Fibroblast of skin of left quadriceps (primary cell): ENCODE measurements around the gene GPR153.
A peak's percentile ranks its signal among the peaks of the same experiment; 100 is the strongest.

Experiments
- DNase-seq, 2 experiments: peaks; one replicate each; pipeline ENCODE4 v3.0.0-alpha.2; 2013; ENCODE audit warnings: low read depth in 2 of 2

Gene GPR153

DNA sequence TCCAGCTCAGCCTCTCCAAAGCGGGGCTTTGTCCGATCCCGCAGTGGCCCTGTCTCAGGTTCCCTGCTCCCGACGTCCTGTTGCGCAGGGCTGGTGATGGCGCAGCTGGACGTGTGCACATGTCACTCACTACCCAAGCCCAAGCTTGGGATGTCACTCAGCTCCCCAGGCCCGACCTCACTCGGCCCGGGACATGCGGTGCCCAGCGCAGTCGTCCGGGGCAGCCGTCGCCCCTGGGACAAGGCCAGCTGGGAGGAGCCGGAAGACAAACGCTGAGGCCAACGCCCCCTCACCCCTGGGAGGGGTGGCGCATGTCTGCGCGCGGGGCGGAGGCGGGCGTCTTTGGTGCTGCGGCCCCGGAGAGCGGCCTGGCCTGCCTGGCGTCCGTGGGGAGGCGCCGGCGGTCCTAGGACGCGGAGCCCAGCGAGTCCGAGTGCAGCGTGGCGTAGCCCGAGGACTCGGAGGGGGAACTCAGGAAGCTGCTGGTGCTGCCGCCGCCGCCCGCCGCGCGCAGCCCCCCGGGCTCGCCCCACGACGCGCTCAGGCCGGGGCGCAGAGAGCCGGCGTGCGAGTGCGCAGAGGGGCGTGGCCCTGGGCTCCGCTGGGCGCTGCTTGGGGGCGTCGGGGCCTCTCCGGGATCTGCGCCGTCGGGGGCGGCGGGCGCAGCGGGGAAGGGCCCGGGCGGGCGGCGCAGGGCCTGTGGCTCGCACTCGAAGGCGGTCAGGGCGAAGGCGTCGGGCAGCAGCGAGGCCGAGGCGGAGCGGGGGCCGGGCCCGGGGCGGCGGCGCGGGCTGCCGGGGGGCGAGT lies 11.8 kb downstream of the GPR153 start:
- no peak for DNase-seq

DNA sequence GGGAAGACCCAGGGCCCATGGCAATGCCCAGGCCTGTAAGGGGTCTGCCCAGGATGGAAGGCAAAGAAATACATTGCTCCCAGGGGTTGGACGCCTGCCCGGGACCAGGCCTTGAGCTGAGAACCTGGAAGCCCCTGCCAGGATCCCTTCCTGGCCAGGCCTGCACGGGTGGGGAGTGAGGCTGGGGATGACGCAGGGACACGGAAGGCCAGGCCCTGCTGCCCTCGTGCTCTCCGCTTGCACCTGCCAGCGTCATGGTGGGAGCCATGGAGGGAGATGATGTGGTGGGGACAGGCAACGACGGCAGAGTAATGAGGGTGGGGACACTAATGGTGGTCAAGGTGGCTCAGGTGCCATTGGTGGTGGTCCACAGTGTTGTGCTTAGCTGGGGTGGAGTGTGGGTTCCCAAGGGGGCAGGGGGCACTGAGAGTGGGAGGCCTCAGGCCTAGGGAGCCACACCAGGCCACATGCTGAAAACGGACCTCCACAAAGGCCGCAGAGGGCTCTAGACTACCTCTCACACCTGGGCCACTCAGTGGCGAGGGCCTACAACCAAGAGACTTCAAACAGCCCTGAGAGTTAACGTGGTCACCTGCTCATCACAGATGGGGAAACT lies 12.6 kb downstream of the GPR153 start:
- no peak for DNase-seq

DNA sequence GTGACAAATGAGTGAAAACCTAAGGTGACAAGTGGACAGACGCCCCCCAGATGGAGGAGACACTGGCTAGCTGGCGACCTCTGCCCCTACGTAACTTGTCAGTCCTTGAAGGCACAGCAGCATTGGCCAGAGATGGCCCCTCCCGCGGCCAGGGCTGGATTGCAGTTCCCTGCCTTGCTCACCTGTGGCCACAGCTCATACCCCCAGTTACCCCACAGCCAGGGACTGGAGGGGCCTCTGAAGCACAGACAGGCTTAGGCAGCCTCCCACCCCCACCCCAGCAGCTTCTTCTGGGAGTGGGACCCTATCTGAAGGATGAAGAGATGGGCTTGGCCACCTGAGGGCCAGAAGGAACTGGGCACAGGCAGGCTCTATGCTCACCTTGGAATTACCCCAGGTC lies 13.2 kb downstream of the GPR153 start:
- no peak for DNase-seq

DNA sequence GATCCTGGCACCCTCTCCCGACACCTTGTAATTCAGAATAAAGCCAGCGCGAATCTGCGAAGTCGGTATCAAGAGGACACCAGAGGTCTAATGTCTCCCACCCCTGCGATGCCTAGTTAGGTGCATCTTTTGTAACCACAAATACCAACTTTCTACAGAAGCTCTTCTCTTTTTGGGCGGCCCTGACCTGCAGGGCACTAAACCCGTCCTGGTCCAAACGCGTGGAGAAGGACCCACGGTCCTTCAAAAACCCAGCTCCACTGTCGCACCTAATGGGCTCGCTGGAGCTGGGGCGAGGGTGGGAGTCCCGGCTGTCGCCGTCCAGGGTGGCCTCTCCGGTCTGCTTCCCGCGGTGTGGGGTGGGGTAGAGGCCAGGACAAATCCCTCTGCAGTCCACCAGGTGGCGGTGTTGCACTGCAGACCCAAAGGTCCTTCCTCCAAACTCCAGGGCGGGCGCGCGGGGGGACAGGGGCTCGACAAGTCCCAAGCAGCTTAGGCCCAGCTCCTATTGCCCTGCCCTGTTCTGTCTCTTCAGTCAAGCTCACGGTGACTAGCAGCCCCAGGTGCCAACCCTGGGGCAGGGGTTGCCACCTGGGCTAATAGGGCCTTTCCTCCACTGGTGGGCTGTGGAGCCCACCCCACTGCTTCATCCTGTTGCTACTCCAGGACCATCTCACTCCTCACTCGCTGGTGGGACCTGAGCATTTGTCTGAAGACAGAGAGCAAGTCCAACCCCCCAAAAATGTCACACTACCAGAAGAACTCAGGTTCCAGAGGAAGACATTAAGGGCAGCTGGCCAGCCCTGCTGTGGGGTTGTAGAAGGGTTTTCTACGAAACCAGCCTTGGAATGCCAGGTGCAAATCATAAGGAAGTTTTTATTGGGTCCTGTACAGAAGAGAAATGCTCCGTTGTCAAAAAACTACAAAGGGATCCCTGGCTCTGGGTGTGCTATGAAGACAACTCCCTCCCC lies 14.1 kb downstream of the GPR153 start:
- DNase-seq = peak in 1 of 2 experiments; percentile 23

DNA sequence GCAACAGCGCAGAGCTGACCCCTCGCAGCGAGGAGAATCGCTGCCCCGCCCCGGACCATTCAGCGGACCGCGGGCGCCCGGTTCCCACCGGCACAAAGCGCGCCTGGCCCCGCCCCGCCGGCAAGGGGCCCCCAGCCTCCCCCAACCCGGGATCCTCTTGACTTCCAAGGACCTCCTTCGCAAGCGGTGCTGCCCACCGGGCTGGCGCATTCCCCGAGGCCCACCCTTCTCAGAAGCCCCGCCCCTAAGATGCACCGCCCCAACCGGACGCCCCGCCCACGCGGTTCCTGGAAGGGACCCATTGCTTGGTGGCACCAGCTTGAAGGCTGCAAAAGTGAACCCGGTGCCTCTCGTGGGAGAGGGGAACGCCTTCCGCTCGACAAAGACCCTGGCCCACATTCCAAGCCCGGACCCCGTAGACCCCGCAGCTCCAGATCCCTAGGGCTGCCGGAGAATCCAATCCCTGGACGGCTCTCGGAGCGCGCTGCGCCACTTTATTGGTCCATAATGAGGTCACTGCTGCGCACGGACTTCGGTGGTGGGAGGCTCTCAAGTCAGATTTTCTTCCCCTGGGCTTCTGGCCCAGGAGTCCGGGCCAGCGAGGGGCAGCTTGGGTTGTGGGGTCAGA lies 14.9 kb downstream of the GPR153 start:
- no peak for DNase-seq

DNA sequence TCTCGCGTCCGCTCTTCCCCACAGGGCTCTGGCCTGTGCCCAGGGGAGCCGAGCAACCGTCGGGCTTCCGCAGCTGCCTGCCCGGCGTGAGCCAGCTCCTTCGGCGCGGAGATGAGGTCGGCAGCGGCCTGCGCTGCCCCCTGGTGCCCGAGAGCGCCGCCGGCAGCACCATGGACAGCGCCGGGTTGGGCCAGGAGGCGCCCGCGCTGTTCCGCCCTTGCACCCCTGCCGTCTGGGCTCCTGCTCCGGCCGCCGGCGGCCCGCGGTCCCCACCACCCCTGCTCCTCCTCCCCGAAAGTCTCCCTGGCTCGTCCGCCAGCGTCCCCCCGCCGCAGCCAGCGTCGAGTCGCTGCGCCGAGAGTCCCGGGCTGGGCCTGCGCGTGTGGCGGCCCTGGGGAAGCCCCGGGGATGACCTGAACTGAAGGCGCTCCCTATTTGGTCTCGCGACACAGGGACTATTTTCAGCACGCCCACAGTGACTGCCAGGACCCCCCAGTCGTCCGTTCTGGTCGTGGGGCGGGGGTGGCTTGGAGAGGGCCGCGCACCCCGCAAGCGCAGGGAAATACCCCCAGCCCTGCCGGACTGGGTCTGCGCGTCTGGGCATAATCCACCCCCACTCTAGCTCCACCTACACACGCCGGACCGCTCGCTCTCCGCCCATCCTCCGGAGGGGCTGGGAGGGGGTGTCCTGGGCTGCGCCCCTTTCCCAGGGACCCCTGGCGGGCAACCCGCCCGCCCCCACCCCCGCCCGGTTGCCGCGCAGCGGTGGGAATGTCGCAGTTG lies 15.6 kb downstream of the GPR153 start:
- peak; percentile 45 to 49 for DNase-seq

DNA sequence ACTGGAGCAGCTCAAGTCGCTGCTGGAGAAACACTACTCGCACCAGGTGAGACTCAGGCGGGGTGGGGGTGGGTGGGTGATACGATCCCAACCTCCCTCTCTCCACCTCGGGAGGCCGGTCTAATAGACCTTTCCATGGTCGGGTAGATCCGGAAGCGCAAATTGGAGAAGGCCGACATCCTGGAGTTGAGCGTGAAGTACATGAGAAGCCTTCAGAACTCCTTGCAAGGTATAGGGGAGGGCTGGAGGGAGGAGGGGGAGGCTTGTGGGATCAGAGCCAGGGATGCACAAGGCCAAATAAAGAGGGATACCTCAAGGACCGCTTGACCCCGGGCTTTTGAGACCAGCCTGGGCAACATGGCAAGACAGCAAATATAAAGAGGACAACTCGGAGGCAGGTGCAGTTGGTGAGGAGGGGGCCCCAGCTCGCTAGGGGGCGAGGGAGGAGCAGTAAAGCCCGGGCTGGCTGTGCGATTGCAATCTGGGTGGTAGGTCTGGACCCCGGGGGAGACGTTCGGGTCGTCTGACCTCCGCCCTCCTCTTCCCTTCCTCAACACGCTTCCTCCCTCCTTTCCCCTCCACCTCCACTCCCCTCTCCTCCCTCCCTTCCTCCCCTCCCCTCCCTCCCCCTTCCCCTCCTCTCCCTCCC lies 16.4 kb downstream of the GPR153 start:
- DNase-seq = no peak

DNA sequence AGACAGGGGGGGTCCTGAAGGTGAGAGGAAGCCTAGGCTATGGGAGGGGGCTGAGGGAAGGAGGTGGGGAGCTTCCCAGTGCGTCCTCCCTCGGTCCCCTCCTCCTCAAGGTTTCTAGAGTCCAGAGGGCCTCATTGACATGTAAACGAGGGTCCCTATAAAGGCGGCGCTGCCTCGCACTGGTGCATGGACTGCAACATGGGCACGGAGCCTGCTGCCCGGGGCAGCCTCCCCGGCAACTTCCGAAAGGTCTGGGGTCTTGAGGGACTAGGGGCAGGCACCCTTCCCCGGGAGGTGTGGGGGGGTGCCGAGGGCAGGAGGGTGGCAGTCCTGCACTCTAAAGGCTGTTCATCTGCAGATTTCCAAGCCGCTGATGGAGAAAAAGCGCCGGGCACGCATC lies 16.9 kb downstream of the GPR153 start, which contains the start of gene HES3:
Gene HES3, plus strand, starts transcription at position 187 of the 400 bp plus-strand sequence. Its CDS starts 187 bp downstream, at position 374.
- DNase-seq = no peak

DNA sequence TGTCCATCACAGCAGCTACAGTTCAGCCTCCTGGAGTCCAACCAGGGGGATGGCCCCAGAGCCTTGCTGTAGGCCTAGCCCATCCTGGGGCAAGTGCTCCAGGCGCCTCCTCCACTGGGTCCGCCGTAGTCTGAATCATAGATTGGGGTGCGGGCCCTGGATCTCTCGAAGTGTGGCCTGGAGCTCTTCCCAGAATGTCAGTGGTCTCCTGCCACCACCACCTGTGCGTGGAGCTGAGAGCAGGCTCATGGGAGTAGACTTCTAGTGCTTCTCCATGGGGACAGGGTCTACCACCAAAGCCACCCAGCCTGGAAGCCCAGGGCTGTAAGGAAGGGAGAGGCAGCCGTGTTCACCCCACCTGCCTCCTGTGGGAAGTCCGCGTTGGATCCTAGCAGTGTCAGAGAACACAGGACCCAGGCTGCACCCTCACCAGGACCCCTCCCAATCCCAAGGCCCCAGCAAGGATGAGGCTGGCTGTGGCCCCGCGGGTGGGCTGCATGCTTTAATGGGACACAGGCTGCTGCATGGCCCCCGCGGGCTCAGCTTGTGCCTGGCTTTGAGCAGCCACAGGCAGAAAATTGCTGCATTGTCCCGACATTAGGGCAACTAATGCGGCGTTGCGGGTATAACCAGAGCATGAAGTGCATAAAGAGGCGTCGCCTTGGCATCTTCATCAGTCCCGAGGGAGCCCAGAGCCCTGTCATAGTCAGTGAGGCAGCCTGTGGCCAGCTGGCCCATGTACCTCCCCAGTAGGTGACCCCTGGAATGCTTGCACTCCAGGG lies 17.7 kb downstream of the GPR153 start:
- no peak for DNase-seq

DNA sequence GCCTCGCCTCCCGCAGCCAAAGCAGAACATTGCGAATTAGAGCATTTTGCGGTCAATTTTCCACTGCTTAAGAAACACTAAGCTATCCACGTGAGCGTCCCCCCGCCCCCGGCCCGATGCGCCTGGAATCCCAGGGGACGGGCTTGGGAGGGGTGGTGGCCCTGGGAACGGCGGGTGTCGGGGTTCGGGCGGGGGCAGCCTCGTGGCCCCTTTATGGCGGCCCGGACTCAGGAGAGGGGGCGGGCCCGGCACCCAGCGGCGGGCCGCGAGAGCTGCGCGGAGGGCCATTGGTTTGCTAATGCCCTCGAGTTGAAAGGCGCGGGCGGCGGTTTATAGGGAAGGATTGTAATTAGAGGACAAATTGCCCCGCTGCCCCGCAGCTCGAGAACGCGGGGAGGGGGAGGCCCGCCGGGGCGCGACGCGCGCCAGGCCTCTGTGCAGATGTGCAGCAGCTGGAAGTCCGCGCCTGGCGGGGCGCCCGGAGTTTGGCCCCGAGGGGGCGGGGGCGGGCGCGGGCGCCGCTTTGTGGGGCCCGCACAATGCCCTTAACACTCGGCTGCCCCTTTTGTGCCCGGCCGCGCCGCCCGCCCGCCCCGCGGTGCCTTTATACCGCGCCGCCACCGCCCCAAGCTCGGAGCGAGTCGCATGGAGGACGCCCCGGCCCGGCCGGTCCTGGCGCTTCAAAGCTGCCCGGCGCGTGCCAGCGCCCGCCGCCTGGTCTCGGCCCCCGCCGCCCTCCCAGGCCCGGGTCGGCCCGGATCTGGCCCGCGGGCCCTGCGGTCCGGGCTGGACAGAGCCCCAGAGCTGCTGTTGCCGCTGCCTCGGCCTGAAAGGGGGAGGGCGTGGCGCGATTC lies 18.8 kb downstream of the GPR153 start:
- no peak for DNase-seq

DNA sequence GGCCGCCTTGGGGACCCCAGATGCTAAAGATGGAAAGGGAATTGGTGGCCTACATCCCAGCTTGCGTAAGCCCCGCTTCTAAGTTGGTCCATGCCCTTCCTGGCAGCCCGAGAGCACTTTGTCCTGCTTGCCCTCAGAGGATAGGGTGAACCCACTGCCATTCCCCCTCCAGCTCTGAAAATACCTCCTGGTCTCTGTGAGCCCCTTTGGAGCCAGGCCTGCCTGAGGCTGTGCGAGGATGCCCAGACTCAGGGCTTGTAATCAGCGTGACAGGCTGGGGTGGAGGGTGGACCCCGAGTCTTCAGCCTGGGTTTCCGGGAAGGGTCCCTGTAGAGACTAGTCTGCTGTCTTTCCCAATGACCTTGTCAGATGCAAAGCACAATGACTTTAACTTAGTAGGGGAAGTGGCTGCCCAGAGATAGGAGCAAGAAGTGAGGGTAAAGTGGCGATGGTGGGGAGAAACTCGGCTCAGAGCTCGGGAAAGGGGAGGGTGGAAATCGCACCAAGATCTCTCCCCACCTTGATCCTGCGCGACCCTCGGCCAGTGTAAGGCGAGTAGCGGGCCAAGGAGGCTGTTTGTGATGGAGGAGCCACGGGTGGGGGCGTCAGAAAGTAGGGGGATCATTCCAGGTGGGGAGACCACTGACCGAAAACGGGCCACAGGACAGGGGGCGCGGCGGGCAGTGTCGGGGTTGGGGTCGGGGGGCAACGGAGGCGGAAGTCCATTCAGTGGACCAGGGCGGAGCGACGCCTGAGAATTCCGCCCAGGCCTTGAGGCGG lies 19.6 kb downstream of the GPR153 start:
- no peak for DNase-seq

DNA sequence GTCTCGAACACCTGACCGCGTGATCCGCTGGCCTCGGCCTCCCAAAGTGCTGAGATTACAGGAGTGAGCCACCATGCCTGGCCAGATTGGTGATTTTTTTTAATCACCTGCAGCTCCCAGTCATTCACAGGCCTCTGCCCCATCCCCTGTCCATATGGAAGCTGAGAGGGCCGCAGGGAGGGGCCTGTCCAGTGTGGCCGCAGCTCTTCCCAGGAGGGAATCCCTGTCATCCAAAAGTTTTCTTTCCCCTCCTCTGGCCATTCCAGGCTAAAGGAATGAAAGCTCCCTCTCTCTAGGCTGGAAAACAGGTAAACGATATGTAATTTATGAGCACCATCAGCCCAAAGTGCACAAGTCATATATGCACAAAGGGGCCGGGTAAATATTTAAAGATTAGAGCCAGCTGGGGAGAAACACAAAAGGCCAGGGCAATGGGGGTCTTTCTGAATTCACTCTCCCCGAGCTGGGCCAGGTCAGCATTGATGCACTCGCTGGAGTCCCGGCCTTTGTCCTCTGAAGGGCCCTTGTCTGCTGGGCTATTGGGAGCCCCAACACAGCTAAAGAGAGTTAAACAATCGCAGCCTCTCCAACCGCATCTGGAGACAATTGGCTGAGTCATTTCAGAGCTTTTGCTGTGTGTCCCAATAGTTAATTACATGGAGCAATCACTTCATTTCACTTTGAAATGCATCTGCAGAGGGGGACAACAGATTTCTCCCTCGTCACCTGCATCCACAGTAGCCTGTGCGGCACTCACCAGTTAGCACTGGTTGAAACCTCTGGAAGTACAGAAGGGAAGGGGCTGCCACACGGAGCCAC lies 20.7 kb downstream of the GPR153 start:
- DNase-seq = peak; percentile 49 to 55

DNA sequence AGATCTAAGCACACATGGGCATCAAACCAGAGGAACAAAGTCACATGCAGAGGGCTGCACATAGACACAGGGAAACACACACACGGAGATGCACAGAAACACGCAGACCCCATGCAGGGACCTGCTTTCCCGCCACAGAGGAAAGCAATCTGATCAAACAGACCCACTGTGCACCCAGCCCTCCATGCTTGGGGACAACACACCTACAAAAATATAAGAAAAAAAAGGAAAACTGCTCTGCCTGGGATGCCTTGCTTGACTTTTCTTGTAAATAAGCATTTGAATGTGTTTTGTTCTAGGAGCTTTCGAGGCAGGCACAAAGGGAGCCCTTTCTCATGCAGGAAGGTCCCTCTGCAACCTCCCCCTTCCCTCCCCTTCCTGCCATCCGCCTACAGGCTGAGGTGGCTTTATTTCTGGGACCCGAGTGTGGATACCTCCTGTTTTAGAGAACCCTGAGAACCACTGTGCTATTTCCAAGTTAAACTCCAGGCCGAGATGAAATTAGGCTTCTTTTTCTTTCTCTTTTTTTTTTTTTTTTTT lies 21.6 kb downstream of the GPR153 start:
- no peak for DNase-seq

DNA sequence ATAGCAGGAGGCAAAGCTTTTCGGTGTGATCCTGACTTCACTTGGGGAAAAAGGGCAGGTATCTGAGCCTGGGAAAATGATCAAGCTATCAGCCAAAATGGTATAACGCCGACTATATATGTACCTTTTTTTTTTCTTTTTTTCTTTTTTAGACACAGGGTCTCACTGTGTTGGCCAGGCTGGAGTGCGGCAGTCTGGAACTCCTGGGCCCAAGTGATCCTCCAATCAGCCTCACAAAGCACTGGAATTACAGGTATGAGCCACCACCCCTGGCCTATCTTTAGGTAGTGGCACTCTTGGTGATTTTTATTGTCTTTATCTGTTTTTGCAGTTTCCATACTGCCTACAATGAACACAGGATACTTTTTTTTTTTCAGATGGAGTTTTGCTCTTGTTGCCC lies 23.8 kb downstream of the GPR153 start:
- no peak for DNase-seq

DNA sequence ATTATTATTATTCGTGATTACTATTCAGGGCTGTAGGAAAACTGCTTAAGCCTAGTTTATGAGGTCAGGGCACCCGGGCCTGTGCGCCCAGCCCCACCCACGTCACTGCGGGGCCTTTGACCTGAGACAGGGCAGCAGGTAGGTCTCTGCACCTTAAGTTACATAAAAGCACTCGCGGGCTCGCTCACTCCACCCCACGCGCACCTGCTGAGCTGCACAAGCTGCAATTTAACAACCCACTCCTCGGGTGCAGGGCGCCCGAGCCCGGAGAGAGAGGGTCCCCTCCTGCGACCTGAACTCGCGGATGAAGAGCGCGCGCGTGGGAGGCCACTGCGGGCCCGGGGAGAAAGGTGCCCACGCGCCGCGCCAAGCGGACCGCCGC lies 25.6 kb downstream of the GPR153 start:
- DNase-seq = no peak

DNA sequence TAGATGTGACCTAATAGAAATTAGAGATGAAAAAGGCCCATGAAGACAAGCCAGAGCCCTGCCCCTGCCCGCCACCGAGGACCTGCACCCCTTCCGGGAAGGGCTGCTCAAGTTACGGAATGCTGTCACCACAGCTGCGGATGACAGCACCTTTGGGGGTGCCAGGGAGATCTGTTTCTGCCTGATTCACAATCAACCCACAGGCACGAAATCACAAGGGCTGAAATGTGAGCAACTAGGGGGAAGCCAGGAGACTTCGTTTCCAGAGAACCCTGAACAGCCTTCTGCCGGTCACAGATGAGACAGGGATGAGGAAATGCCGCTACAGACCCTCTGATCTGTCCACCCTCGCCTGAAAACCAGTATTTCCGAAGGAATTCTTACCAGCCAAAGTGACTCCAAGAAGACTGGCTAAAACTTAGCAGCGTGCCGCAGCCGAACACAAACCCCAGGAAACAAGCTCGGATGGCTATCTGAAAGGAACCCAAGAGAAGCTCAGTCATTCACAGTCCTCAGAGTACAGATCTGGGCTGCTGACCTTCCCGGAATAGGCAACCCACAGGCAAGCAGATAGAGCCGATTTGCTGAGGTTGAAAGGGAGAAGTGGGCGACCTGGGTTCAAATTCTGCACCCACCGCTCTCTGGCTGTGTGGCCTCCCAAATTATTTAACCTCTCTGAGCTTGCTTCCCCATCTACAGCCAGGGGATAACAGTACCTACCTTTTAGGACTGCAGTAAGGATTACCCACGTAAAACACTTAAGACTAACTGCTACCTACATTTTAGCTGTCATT lies 26.2 kb downstream of the GPR153 start:
- no peak for DNase-seq
